HepG2 (cell line): ENCODE measurements around the gene CDK3. TPM values are rescaled to one million over a fixed set of nuclear protein-coding genes. Genes with fewer than 3 reads are reported as not detected.
A peak's percentile ranks its signal among the peaks of the same experiment; 100 is the strongest.

Source experiments
- CC2D1A ChIP-seq: sonication (generic); formaldehyde crosslinking; IDR thresholded peaks from 2 replicates; pipeline ENCODE4 v1.8.1; 2023; ENCODE audit warnings: mild to moderate bottlenecking, missing genetic modification reagents
- FIP1L1 ChIP-seq: fragments of 200-400 bp; formaldehyde crosslinking; IDR thresholded peaks from 2 replicates; pipeline ENCODE4 v1.6.1; 2018; ENCODE audit warnings: low read depth, mild to moderate bottlenecking, low read length, moderate library complexity, borderline replicate concordance; ENCODE audit not compliant: insufficient read depth
- GRHL1 ChIP-seq: sonication (generic); formaldehyde crosslinking; conservative IDR thresholded peaks from 2 replicates; pipeline ENCODE4 v1.8.0; 2022; ENCODE audit warnings: missing genetic modification reagents
- HNF4G ChIP-seq, 2 experiments: sonication (generic) in 1 of 2; formaldehyde crosslinking in 1 of 2; IDR thresholded peaks; 2 replicates each; pipeline versions ENCODE4 v1.4.0 to v1.6.1; 2011 to 2020; ENCODE audit warnings: borderline replicate concordance in 2 of 2, low read depth in 2 of 2, mild to moderate bottlenecking in 2 of 2, low read length in 1 of 2, missing genetic modification reagents in 1 of 2, moderate library complexity in 1 of 2
- KDM1A ChIP-seq: IDR thresholded peaks from 2 replicates; pipeline ENCODE4 v1.6.1; 2016; ENCODE audit warnings: missing compliant biosample characterization
- KDM5B ChIP-seq: sonication (generic); formaldehyde crosslinking; IDR thresholded peaks from 2 replicates; pipeline ENCODE4 v1.4.0; 2020; ENCODE audit warnings: missing genetic modification reagents, mild to moderate bottlenecking, borderline replicate concordance
- MAZ ChIP-seq, 2 experiments: sonication (generic) in 1 of 2; formaldehyde crosslinking in 1 of 2; IDR thresholded peaks; 2 replicates each; pipeline versions ENCODE4 v1.5.0 to v1.6.1; 2012 to 2020; ENCODE audit warnings: low read depth in 2 of 2, mild to moderate bottlenecking in 2 of 2, borderline replicate concordance in 1 of 2, improper control_type of control experiment in 1 of 2, low read length in 1 of 2, missing genetic modification reagents in 1 of 2, moderate library complexity in 1 of 2
- MIER3 ChIP-seq: IDR thresholded peaks from 2 replicates; pipeline ENCODE4 v1.6.1; 2016; ENCODE audit warnings: missing compliant biosample characterization, borderline replicate concordance
- NR0B2 ChIP-seq: sonication (generic); formaldehyde crosslinking; IDR thresholded peaks from 2 replicates; pipeline ENCODE4 v1.4.0; 2020; ENCODE audit warnings: mild to moderate bottlenecking, missing genetic modification reagents
- NR3C1 ChIP-seq: sonication (generic); formaldehyde crosslinking; IDR thresholded peaks from 2 replicates; pipeline ENCODE4 v1.4.0; 2020; ENCODE audit warnings: missing genetic modification reagents
- SIN3A ChIP-seq: IDR thresholded peaks from 2 replicates; pipeline ENCODE4 v1.6.1; 2011; ENCODE audit warnings: low read depth, mild to moderate bottlenecking, control low read depth, low read length, borderline replicate concordance
- SOX5 ChIP-seq: IDR thresholded peaks from 2 replicates; pipeline ENCODE4 v1.6.1; 2016; ENCODE audit warnings: borderline replicate concordance
- SRSF4 ChIP-seq: fragments of 200-400 bp; formaldehyde crosslinking; IDR thresholded peaks from one replicate; pipeline ENCODE4 v1.6.1; 2018; ENCODE audit warnings: mild to moderate bottlenecking, low read depth, low read length, moderate library complexity; ENCODE audit not compliant: poor library complexity, severe bottlenecking
- TAF15 ChIP-seq: fragments of 200-400 bp; formaldehyde crosslinking; IDR thresholded peaks from one replicate; pipeline ENCODE4 v1.6.1; 2018; ENCODE audit warnings: mild to moderate bottlenecking, low read depth, low read length; ENCODE audit not compliant: poor library complexity, severe bottlenecking
- XBP1 ChIP-seq: sonication (generic); formaldehyde crosslinking; IDR thresholded peaks from 2 replicates; pipeline ENCODE4 v1.5.0; 2020; ENCODE audit warnings: missing genetic modification reagents
- ZEB1 ChIP-seq: IDR thresholded peaks from 2 replicates; pipeline ENCODE4 v1.6.1; 2012; ENCODE audit warnings: mild to moderate bottlenecking, low read depth, inconsistent platforms; ENCODE audit not compliant: insufficient replicate concordance
- ZFP41 ChIP-seq: sonication (generic); formaldehyde crosslinking; IDR thresholded peaks from 2 replicates; pipeline ENCODE4 v1.4.0; 2020; ENCODE audit warnings: mild to moderate bottlenecking, missing genetic modification reagents, borderline replicate concordance
- ZNF124 ChIP-seq: sonication (generic); formaldehyde crosslinking; IDR thresholded peaks from 2 replicates; pipeline ENCODE4 v1.4.0; 2020; ENCODE audit warnings: missing genetic modification reagents
- ZNF136 ChIP-seq: sonication (generic); formaldehyde crosslinking; IDR thresholded peaks from 2 replicates; pipeline ENCODE4 v1.8.1; 2022; ENCODE audit warnings: low read depth, mild to moderate bottlenecking, moderate library complexity, missing genetic modification reagents
- ZNF18 ChIP-seq: sonication (generic); formaldehyde crosslinking; IDR thresholded peaks from 2 replicates; pipeline ENCODE4 v1.8.0; 2022; ENCODE audit warnings: mild to moderate bottlenecking, missing genetic modification reagents; ENCODE audit not compliant: insufficient replicate concordance
- ZNF274 ChIP-seq: sonication (generic); formaldehyde crosslinking; IDR thresholded peaks from 2 replicates; pipeline ENCODE4 v1.5.1; 2020; ENCODE audit warnings: mild to moderate bottlenecking, missing genetic modification reagents
- ZNF383 ChIP-seq: sonication (generic); formaldehyde crosslinking; IDR thresholded peaks from 2 replicates; pipeline ENCODE4 v1.4.0; 2020; ENCODE audit warnings: missing genetic modification reagents, mild to moderate bottlenecking, borderline replicate concordance
- ZNF501 ChIP-seq: sonication (generic); formaldehyde crosslinking; IDR thresholded peaks from 2 replicates; pipeline ENCODE4 v1.5.1; 2020; ENCODE audit warnings: mild to moderate bottlenecking, moderate library complexity, missing genetic modification reagents
- ZNF567 ChIP-seq: sonication (generic); formaldehyde crosslinking; IDR thresholded peaks from 2 replicates; pipeline ENCODE4 v1.8.1; 2023; ENCODE audit warnings: mild to moderate bottlenecking, missing genetic modification reagents, borderline replicate concordance
- ZNF572 ChIP-seq: sonication (generic); formaldehyde crosslinking; IDR thresholded peaks from 2 replicates; pipeline ENCODE4 v1.5.1; 2020; ENCODE audit warnings: mild to moderate bottlenecking, missing genetic modification reagents
- polyA plus RNA-seq, 8 experiments: library from polyadenylated mRNA; depleted of rRNA in 3 of 8; stranded (reverse) in 7 of 8; unstranded in 1 of 8; fragments of >200 nt; fragmentation: Illumina TruSeq in 4 of 8; extraction: Trizol in 4 of 8; gene quantifications; 2 replicates each; pipeline versions ENCODE4 v1.2.1 to v1.2.3, GENCODE V29; 2011 to 2016; ENCODE audit warnings: low read depth in 4 of 8, missing spikeins in 1 of 8, mixed read lengths in 1 of 8; ENCODE audit not compliant: insufficient read depth in 1 of 8
- total RNA-seq, 5 experiments: library from RNA; depleted of rRNA; stranded (reverse); fragments of >200 nt; fragmentation: Illumina TruSeq; extraction: Trizol; gene quantifications; 2 replicates each; pipeline ENCODE4 v1.2.3, GENCODE V29; 2016; ENCODE audit warnings: low read depth in 1 of 5

The CDK3 gene
- total and polyA plus RNA-seq, 2 of the 13 experiments (the other 11 are each of a cell fraction or from before 2014, with no cell fraction given), result 5.8 to 11.4 TPM

- TF ChIP-seq SRSF4, result no peak
- TF ChIP-seq ZNF501 (CRISPR knock-in tag), result no peak; the same call in 1 of the 2 replicates
- no peak for TF ChIP-seq GRHL1
- TF ChIP-seq ZNF567 (CRISPR knock-in tag), result no peak
- peak; percentile 52; the same call in 1 of the 2 replicates for TF ChIP-seq ZNF274 (CRISPR knock-in tag)
- peak; percentile 54; the same call in 1 of the 2 replicates for TF ChIP-seq ZNF124 (CRISPR knock-in tag)
- no peak for TF ChIP-seq ZNF18
- TF ChIP-seq ZEB1, result peak; percentile 32
- TF ChIP-seq MAZ (IDR thresholded peaks at IDR 0.05; ENCODE audit: borderline replicate concordance, low read depth, low read length), result no peak
- TF ChIP-seq MAZ (CRISPR knock-in tag; IDR thresholded peaks at IDR 0.05; ENCODE audit: low read depth), result no peak
- TF ChIP-seq HNF4G (IDR thresholded peaks at IDR 0.05; ENCODE audit: borderline replicate concordance, low read depth, low read length), result peak; percentile 76; the same call in 1 of the 2 replicates
- peak; percentile 93 for TF ChIP-seq HNF4G (CRISPR knock-in tag; IDR thresholded peaks at IDR 0.05; ENCODE audit: borderline replicate concordance, low read depth)
- TF ChIP-seq ZNF383 (CRISPR knock-in tag), result no peak
- peak; percentile 37; the same call in 1 of the 2 replicates for TF ChIP-seq SOX5 (CRISPR knock-in tag)
- no peak for TF ChIP-seq SIN3A
- no peak for TF ChIP-seq ZFP41
- peak; percentile 32; the same call in 1 of the 2 replicates for TF ChIP-seq NR0B2 (CRISPR knock-in tag)
- peak; percentile 80; the same call in 1 of the 2 replicates for TF ChIP-seq KDM5B
- TF ChIP-seq FIP1L1, result no peak
- TF ChIP-seq NR3C1 (CRISPR knock-in tag), result no peak
- TF ChIP-seq KDM1A (CRISPR knock-in tag), result no peak
- TF ChIP-seq CC2D1A, result no peak
- TF ChIP-seq XBP1 (CRISPR knock-in tag), result no peak
- TF ChIP-seq ZNF136 (CRISPR knock-in tag), result no peak
- peak; percentile 79; the same call in 1 of the 2 replicates for TF ChIP-seq MIER3 (CRISPR knock-in tag)
- peak; percentile 27; the same call in 1 of the 2 replicates for TF ChIP-seq ZNF572 (CRISPR knock-in tag)
- no peak for TF ChIP-seq TAF15
Observed at GRCh38 chr17:76032073-76032779, 31.6 kb downstream of the CDK3 start (continued).
